GM18858 (cell line): ENCODE data around the gene GPR50.

ENCODE experiments used
- ATAC-seq: cut with Tn5 transposase; IDR thresholded peaks from one replicate; pipeline ENCODE4 v1.9.1; 2021; ENCODE audit not compliant: unreplicated experiment

GPR50 gene

DNA sequence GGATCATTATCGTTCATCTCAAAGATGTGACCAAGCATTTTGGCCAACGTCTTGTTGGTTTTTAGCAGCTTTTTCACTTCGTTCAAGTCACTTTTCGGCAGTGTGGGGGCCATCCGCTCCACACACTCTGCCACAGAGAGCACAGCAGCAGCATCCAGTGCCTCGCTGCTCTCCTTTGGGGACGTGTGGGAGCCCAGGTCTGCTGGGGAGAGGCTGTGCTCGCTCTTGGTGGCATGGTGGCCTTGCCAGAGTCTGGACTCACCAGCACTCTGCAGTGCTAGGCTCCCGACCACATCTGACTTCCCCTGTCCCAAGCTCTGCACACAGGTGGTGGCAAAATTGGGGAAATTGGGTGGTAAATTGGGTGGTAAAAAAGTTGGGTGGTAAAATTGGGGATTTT is 50.6 kb downstream of the GPR50 start:
- no peak for ATAC-seq

DNA sequence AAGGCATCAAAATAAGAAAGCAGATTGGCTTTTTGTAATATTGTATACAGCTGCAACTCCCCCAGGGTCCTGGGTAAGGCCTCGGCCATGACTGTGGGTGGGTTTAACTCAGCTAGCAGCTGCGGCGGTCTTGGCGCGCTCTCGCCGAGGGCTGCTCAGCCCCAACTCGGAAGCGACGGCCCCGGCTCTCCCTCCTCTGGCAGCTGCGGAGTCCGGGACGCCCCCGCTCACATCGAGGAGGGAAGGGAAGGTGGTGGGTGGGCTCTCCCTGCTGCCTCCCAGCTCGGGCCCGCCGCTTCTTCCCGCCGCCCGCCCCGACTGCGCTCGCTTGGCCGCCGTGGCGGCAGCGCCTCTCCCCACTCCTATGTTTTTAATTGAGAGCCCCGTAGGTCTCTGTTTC is 51.2 kb downstream of the GPR50 start:
- ATAC-seq: no peak

DNA sequence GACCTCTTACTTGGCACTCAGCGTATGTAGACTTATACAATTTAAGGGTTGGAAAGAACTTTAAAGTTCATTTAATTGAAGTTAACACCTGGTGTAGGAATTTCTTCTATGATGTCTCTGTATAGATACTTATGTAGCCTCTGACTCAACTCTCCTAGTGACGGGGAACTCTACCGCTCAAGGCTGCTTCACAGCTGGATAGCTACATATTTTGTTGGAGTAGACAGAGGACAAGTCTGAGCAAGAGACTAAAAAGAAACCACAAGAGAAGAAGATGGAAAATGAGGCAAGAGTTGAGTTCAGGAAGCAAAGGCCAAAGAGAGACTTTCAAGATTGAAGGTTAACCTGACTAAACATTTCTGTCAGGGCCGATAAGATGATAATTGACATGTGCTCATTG is 52.6 kb downstream of the GPR50 start:
- ATAC-seq: no peak
